HL-60/S4 treated with retinoic acid at 250 ng/mL for 4 days and 3 days (cell line): Measurements from ENCODE around the gene PLCH2.

Experiments used
- in situ Hi-C: fragments of 300-500 bp; cut with MboI; formaldehyde crosslinking; loops from 2 replicates; pipeline ENCODE4 v1.7.0; 2022; ENCODE audit warnings: low sequenced_read_pairs

The PLCH2 gene

GRCh38 chr1:2512862-2513421 is 36.9 kb downstream of the PLCH2 start:
- in situ Hi-C loops = no loop called here

DNA sequence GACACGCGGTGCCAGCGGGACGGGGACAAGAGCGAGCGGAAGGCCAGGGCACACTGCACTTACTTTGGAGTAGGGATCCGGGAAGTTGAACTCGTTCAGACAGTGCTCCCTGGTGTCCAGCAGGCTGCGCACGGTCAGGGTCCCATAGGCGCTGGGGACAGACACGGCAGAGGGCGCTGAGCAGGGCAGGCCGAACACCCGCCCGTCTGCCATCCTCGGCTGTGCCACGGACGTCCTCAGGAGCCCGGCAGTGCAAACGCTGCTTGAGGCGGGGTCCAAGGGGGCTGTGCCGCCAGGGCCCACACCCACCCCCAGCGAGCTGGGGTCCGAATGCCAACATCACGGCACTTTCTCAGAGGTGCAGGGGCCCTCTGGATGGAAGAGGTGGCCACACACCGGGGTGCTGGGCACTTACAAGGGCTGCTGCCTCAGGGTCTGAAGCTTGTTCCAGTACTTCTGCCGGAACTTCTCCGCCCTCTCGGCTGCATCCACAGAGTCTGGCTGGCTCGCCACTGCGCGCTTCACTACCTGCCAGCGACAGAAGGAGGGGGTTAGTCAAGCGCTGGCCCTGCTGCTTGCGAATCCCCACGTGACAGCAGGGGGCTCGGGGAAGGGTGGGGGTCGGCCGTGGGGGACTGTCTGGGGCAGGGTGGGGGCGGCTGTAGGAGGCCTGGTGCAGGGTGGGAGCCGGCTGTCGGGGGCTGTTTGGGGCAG is 38.0 kb downstream of the PLCH2 start:
- in situ Hi-C loops = no loop called here

GRCh38 chr1:2514863-2515762 is 39.0 kb downstream of the PLCH2 start:
- in situ Hi-C loops = no loop called here

DNA sequence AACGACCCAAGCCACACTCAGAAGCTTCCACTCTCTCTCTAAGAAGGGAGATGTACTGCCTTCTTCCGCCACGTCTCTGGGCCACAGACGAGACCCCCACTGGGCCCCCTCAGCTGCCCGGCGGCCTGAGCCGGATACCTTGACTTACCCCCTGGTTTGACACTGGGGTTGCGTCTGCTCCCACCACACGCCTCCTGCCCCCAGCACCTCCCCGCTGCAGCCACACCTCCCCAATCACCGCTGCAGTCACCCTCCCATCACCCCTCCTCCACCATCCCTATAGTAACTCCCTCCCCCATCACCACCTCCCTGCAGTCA is 39.6 kb downstream of the PLCH2 start:
- in situ Hi-C loops = no loop called here

- in situ Hi-C loops = no loop called here
These were observed 40.0 kb downstream of the PLCH2 start for GRCh38 chr1:2516124-2516523.

DNA sequence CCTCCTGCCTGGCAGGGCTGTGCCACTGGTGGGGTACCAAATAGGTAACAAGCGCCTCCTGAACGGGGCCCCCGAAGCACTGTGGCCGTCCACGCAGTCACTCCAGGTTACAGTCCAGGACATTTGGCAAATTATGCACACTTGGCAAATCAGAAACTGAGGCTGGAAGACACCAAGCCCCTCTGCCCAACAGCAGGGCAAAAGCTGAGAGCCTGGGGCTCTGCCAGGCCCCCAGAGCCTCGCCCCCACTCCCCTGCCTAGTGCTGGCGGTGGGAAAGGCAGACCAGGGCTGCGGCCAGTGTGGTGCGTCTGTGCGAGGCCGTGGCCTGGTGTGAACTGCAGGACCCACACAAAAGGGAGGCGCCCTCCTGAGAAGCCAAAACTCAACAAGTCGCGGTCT is 40.9 kb downstream of the PLCH2 start:
- in situ Hi-C loops = no loop called here

DNA sequence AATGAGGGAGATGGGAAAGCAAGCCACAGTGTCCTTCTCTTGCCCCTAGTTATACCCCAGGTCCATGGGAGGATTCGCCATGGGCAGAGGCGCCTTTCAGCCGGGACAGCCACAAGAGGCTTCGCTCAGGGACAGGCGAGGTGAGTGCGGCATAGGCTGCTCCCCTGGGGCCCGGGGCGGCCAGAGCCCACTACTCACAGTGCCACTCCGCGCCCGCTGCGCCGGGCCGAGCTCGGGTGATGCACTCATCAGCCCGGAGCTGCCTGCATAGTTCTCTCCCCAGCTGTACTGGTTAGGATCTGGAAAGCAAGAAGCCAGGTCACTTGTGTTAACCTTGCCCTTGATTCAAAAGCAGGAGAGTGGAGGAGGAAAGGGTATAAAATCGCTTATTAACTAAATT is 41.9 kb downstream of the PLCH2 start:
- in situ Hi-C loops = no loop called here

- in situ Hi-C loops = no loop called here
These were observed 42.4 kb downstream of the PLCH2 start for GRCh38 chr1:2518528-2518927.

DNA sequence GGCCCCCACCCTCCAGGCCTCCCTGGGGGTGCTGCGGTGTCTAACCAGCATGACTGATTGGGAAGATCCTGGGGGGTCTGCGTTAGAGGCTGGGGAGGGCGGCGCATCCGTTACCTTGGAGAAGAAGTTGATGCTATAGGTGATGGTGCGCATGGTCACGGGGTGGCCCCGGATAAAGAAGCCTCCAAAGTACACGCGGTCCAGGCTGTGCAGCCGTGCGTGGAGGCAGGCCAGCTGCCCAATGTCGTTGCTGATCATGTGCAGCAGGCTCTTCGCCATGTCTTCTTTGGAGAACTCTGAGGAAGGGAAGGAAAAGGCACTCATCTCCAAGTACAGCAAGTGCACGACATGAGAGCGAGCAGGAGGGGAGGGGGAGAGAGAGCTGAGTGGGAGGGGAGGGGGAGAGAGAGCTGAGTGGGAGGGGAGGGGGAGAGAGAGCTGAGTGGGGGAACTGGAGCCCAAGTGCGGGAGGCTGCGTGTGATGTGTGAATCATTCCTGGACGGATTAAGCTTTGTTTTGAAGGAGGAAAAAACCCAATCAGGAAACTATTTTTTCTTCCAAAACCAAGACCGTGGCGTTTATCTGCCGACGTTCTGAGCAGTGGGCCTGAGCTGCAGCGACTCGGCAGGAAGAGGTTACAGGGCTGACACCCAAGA is 43.1 kb downstream of the PLCH2 start:
- in situ Hi-C loops = no loop called here

- in situ Hi-C loops = no loop called here
These were observed 43.6 kb downstream of the PLCH2 start for GRCh38 chr1:2519729-2520128.

DNA sequence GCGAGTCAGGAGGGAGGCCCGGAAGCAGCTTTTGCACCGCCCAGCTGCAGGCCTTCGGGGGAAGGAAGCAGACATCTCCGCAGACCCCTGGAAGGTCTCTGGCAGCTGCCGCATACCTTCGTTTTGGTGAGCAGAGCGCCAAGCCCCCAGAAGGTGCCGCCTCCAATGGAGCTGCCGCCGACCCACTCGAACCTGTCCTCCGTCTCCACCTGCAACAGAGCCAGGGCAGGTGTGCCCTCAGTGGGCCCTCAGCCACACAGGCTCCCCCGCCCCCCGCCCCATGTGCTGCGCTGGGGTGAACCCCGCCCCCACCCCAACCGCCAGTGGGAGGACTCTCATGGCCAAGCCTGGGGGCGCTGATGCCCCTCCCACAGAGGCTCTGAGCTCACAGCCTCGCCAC is 44.1 kb downstream of the PLCH2 start:
- in situ Hi-C loops = no loop called here

DNA sequence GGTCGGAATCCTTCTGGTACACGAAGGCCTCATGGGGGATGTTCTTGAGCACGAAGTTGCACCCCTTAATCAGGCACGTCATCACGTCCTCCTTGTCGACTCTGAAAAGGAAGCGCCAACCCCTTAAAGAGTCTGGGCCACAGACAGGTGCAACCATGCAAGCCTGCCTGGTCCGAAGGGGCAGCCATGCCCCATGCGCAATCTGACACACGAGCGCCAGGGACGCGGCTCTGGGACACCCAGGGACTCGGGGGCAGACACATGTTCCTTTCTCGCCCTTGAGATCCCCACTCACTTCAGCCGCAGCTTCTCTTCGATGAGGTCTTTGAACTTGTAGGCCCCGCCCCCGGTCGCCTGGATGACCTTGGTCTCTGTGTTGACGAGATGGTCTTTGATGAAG is 44.7 kb downstream of the PLCH2 start:
- in situ Hi-C loops = no loop called here

DNA sequence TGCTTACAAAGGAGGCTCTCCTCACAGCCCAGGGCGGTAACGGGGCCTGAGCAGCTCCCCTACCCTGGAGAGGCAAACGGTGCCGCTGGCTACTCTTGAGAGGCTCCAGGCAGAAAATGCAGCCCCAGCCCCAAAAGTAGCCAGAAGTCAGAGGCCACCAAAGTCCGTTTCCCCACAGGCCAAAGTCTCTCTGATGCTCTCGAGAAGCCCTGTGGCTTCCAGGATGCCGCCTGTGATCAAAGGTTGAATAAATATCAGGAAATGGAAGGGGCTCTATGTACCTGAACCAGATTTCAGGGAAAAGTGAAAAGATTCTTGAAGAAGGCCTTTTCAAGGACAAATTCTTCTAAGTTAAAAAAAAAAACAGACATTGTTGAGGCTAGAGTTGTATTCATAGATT is 46.1 kb downstream of the PLCH2 start:
- in situ Hi-C loops = no loop called here

GRCh38 chr1:2523191-2523890 is 47.3 kb downstream of the PLCH2 start:
- in situ Hi-C loops = no loop called here

GRCh38 chr1:2523891-2524609 is 48.0 kb downstream of the PLCH2 start:
- in situ Hi-C loops = no loop called here

DNA sequence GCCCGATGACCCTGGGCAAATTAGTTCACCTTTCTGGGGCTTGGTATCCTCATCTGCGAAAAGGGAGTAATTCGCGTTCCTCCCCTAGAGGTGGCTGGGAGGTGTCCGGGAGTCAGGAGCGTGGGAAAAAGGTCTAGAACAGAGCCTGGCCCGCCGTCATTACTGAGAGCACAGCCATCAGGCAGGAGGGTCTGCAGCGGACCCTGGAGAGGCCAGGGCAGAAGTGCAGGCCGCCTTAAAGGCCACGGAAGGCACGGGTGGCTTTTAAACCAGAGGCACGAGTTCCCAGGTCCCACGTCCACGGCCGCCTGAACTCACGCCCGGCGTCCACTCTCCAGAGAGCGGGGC is 49.5 kb downstream of the PLCH2 start:
- in situ Hi-C loops = no loop called here

DNA sequence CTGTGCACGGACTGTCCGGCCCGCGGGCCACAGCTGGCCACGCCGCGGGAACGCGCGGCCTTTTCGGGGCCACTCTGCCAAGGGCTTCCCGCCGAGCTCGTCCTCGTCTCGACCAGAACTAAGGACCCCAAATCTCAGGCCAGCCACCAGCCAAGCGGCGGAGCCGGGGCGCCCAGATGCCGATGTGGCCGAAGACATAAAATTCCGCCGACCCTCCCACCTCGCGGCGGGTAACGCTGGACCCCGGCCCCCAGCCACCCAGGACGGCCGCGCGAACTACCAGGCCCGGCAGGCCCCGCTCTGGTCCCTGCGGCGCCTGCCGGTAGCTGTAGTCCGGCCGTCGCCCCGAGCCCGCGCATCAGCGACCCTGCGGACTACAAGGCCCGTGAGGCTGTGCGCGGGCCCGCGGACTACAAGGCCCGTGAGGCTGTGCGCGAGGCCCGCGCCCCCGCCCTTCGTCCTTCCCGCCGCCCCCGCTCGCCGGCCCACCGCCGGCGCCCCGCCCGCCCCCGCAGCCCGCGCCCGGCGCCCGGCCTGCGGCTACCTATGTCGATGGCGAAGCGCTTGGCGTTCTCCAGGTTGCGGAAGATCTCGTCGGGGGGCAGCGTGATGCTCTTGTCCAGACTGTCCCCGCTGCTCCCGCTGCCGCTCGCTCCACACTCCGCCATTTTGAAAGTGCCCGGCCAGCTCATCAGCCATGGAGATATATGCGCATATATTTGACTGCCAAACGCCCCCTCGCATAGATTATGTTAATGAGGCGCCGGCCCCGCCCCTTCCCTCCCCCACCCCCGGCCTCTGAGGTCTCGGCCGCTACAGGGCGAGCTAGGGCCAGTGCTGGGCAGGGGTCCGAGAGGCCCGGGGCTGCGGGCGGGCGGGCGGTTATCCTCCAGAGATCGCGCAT is 50.1 kb downstream of the PLCH2 start, which contains the start of gene PANK4:
Gene PANK4 (minus strand): TSS at position 677 of the 904 bp plus-strand sequence. CDS start 9 bp downstream, at position 668.
- in situ Hi-C loops = no loop called here

DNA sequence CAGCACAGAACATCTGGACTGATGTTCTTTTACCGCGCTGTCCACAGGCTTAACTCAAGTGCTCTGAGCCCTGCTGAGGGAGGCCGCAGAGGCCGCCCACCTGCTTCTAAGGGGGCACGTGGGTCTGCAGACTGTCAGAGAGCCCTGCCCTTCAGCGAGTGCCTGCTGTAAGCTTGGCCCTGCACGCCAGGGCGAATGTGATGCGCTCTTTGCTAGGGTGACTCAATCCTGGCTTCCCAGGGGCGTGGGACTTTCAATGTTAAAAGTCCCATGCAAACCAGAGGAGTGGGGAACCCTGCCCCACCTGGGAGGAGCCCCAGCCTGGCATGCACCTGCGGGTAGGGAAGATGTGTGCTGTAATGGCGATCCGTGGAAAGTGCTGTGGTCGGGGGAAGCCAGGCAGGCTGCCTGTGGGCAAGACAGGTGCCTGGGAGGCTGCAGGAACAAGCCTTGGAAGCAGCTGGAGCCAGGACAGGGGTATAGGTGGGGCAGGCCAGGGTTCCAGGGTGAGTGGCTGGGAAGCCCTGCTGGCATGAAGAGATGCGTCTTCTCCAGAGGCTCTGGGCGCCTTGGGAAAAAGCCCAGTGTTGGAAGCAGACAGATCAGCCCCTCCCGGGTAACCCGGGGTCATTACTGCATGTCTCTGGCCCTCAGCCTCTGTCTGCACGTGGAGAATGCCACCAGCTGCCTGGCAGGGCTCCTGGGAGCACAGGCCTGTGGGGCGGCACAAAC is 50.9 kb downstream of the PLCH2 start:
- in situ Hi-C loops = no loop called here

GRCh38 chr1:2527556-2527860 is 51.4 kb downstream of the PLCH2 start:
- in situ Hi-C loops = no loop called here
